NCI-H1694 (cell line): ENCODE results near the gene NYNRIN.
"Not testable (repeated sequence)": the region's sequence is repeated elsewhere in the genome, so short reads cannot be mapped to it uniquely, and the experiment has no call there.

Experiments
- DNase-seq: peaks from one replicate; lab custom pipeline; 2025; lab: John Stamatoyannopoulos, UW

The NYNRIN gene

GRCh38 chr14:24369907-24370687, 28.7 kb upstream of the NYNRIN start:
- DNase-seq = no peak

- no peak for DNase-seq
Observed at GRCh38 chr14:24370748-24371147, 28.1 kb upstream of the NYNRIN start.

GRCh38 chr14:24371605-24372004, 27.2 kb upstream of the NYNRIN start:
- DNase-seq = not testable (repeated sequence)

- DNase-seq = no peak
Observed at GRCh38 chr14:24372701-24373416, 25.9 kb upstream of the NYNRIN start.

- DNase-seq = no peak
Observed at GRCh38 chr14:24376448-24377070, 22.2 kb upstream of the NYNRIN start.

- DNase-seq = no peak
Observed at GRCh38 chr14:24377126-24377525, 21.7 kb upstream of the NYNRIN start.

GRCh38 chr14:24377657-24378056, 21.1 kb upstream of the NYNRIN start:
- DNase-seq = no peak

GRCh38 chr14:24378327-24378726, 20.5 kb upstream of the NYNRIN start:
- no peak for DNase-seq

- DNase-seq = no peak
Observed at GRCh38 chr14:24378981-24379906, 19.6 kb upstream of the NYNRIN start.

GRCh38 chr14:24379907-24380730, 18.7 kb upstream of the NYNRIN start:
- DNase-seq = no peak

- DNase-seq = peak; percentile 95
Observed at GRCh38 chr14:24381363-24382063, 17.3 kb upstream of the NYNRIN start.

GRCh38 chr14:24382064-24382371, 16.8 kb upstream of the NYNRIN start:
- no peak for DNase-seq

GRCh38 chr14:24384169-24384568, 14.6 kb upstream of the NYNRIN start:
- no peak for DNase-seq

GRCh38 chr14:24385524-24385923, 13.3 kb upstream of the NYNRIN start:
- DNase-seq = no peak

GRCh38 chr14:24387009-24387345, 11.8 kb upstream of the NYNRIN start:
- DNase-seq = no peak

- DNase-seq = not testable (repeated sequence)
Observed at GRCh38 chr14:24387579-24387978, 11.2 kb upstream of the NYNRIN start.

- DNase-seq = no peak
Observed at GRCh38 chr14:24388474-24389179, 10.2 kb upstream of the NYNRIN start.

GRCh38 chr14:24389226-24389848, 9.5 kb upstream of the NYNRIN start:
- DNase-seq = no peak

GRCh38 chr14:24390701-24391468, 7.9 kb upstream of the NYNRIN start:
- DNase-seq = no peak
